ENCODE results near the gene EPB41L1.

The EPB41L1 gene

GRCh38 chr20:36225666-36226065 is 71.1 kb downstream of the EPB41L1 start:
- no peak for DNase-seq (ENCODE audit: low read depth in 2 of 2)

DNA sequence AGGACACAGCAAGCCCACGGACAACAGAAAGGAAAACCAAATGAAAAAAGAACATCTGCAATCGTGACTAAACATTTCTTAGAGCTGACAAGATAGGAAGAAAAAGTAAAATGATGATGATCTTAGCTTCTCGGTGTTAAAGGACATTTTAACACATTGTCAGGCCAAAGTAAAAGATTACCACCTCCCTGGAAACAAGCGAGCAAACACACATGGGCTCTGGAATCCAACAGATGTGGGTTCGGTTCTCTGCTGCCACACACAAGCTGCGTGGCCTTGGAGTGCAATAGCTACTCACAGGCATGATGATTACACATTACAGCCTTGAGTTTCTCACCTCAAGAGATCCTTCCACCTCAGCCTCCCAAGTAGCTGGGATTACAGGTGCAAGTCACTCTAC is 74.2 kb downstream of the EPB41L1 start:
- no peak for DNase-seq (ENCODE audit: low read depth in 2 of 2)

GRCh38 chr20:36230019-36230418 is 75.5 kb downstream of the EPB41L1 start:
- DNase-seq (ENCODE audit: low read depth in 2 of 2) = no peak

DNA sequence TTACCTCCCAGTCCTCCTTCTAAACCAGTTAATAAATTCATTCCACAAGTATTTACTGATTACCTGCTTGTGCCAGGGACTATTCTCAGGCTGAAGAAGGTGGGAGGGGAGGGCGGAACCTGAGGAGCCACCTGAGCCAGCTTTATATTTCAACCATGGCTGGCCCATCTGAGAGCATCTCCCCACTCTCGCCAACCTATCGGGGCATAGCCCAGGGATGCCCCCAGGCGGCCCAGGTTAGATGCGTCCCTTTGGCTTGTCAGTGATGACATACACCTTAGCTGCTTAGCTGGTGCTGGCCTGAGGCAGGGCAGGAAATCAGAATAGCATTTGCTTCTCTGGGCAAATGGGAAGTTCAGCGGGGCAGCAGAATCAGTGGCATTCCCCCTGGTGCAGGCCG is 76.8 kb downstream of the EPB41L1 start:
- DNase-seq (ENCODE audit: low read depth in 2 of 2) = no peak

DNA sequence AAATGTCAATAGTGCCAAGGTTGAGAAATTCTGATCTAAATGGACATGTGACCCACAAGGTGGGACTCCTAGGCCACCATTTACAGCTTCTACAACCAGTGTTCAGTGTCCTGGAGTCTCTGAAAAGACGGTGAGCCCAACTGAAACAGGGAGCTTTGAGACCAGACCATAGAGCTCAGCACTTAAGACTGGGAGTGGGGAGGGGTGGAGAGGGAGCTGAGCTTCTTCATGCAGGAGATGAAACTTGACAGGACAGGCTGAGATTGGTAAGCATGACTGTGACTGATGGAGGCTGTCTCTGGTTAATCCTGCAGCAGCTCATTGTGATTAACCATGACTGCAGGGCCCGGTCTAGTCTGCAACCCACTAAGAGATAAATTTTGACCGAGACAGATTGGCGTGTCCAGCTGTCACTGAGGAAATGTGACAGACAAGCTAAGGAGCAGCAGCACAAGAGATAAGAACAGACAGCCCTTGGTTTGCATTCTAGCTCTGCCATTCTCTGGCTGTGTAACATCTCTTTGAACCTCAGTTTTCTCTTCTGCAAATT is 80.3 kb downstream of the EPB41L1 start:
- DNase-seq (ENCODE audit: low read depth in 2 of 2) = no peak

- DNase-seq (ENCODE audit: low read depth in 2 of 2) = peak; percentile 64 to 68
Measured at GRCh38 chr20:36235892-36236785, 81.6 kb downstream of the EPB41L1 start, which contains the start of gene AAR2. Gene AAR2 (plus strand): TSS chr20:36236478. CDS start chr20:36239869, 3,391 bp downstream.

- no peak for DNase-seq (ENCODE audit: low read depth in 2 of 2)
Measured at GRCh38 chr20:36236786-36237121, 82.2 kb downstream of the EPB41L1 start.

DNA sequence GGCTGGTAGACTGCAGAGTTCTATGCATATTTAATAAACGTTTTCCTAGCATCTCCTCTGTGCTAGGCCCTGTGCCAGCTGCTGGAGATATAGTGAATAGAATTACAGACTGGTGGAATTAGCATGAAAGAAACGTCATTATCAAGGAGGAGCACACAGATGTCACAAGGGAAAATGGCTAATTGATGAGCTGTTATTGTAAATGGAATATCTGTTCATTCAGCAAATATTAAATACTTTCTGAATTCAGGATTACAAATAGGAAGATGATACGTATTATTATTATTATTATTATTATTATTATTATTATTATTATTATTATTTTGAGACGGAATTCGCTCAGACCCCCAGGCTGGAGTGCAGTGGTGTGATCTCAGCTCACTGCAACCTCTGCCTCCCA is 82.9 kb downstream of the EPB41L1 start:
- DNase-seq (ENCODE audit: low read depth in 2 of 2) = no peak

DNA sequence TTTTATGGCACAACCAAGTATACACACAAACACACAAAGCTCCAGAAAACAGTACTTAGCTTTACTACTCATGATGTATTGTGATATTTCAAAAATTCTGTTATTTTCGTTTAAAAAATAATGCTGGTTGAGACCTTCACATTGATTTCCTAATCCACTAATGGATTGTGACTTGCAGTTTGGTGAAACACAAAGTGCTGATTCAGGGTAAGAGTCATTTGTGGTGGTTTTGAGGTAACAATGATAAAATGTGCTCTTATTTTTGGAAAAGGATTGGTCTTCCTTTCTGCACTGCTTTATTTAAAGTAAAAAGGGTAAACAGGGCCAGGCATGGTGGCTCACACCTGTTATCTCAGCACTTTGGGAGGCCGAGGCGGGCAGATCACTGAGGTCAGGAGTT is 83.6 kb downstream of the EPB41L1 start:
- no peak for DNase-seq (ENCODE audit: low read depth in 2 of 2)

DNA sequence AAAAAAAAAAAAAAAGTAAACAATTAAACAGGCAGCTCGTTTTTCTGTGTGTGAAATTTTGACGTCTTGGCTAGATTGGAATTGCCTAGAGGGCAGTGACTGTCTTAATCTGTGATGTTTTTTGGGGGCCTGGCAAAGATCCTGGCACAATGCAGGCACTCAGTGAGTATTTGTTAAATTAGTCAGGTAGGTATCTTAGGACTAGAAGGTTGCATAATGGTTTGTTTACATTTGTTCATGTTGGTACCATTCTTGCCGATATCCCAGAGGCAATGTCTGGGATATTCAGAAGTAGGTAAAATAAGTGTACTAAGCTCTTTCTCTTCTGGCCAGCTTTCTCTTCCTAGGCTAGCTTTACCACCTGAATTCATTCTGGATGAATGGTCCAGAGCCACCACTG is 84.2 kb downstream of the EPB41L1 start:
- no peak for DNase-seq (ENCODE audit: low read depth in 2 of 2)

DNA sequence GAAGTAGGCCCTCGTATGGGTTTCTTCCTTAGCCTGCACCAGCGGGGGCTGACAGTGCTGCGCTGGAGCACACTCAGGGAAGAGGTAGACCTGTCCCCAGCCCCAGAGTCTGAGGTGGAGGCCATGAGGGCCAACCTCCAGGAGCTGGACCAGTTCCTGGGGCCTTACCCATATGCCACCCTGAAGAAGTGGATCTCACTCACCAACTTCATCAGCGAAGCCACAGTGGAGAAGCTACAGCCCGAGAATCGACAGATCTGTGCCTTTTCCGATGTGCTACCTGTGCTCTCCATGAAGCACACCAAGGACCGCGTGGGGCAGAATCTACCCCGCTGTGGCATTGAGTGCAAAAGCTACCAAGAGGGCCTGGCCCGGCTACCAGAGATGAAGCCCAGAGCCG is 85.5 kb downstream of the EPB41L1 start:
- DNase-seq (ENCODE audit: low read depth in 2 of 2) = no peak

DNA sequence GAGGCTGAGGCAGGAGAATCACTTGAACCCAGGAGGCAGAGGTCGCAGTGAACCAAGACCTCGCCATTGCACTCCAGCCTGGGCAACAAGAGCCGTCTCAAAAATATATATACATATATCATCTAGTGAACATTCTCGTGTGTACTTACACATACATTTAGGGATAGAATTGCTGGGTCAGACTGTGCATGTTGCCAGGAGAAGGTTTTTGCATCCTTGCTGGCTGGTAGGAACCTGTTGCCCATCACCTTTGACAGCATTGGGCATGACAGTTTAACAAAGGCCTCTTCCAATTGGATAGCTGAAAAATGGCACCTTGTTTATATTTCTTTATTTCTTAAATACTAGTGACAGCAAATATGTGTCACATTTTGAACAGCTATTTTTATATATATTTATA is 87.1 kb downstream of the EPB41L1 start:
- no peak for DNase-seq (ENCODE audit: low read depth in 2 of 2)

GRCh38 chr20:36243726-36244125 is 89.2 kb downstream of the EPB41L1 start:
- no peak for DNase-seq (ENCODE audit: low read depth in 2 of 2)

GRCh38 chr20:36246401-36246800 is 91.9 kb downstream of the EPB41L1 start:
- DNase-seq (ENCODE audit: low read depth in 2 of 2) = no peak

DNA sequence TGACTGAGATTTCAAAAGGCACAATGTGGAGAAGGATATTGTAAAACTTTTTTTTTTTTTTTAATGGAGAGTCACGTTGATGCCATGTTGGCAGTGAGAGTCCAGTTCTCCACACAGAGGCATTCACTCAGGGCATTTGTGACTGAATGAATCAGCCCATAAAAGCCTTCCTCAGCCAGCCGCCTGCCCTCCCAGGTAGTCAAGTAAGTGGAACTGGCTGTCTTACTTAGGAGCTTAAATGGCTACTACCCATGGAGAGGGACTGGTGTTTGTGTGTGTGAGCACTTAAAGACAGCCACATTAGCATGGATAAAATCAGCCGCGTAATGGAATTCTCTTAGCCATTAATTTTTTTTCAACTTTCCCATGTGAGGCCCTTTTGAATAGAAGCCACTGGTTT is 94.3 kb downstream of the EPB41L1 start:
- no peak for DNase-seq (ENCODE audit: low read depth in 2 of 2)

DNA sequence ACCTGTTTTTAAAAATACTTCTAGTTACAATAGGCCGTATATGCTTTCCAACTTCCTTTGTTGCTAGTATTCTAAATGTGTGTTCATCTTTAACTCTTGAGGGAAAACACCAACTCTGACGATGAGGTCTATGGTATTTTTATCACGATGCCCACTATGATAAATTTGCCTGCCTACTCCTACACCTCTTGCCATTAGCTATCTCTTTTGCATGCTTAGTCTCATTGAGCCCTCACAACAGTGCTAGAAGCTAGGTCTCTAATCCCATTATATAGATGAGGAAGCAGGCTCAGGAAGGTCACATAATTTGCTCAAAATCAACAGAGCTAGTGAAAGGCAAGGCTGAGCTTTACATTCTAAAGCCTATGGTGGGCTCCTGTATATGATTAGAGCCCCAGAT is 94.9 kb downstream of the EPB41L1 start:
- DNase-seq (ENCODE audit: low read depth in 2 of 2) = no peak

GRCh38 chr20:36251426-36251825 is 96.9 kb downstream of the EPB41L1 start:
- DNase-seq (ENCODE audit: low read depth in 2 of 2) = no peak

GRCh38 chr20:36252511-36252910 is 98.0 kb downstream of the EPB41L1 start:
- no peak for DNase-seq (ENCODE audit: low read depth in 2 of 2)

DNA sequence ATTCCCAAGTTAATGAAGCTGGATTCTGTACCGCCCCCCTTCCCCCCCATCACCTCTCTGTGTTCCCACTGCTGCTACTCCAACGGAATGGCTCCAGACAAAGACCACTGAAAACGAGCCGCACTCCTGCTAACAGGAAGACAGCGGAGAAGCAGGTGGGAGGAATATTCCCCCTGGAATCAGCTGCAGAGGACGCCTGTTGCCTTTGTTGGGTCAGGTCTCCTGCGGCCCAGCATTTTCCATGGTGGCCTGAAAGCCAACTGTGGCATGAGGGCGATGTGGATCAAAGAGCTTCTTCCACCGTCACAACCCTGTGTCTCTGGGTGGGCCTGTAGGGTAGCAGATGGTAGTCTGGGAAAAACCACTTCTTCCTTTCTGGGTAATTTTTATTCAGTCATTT is 98.5 kb downstream of the EPB41L1 start:
- no peak for DNase-seq (ENCODE audit: low read depth in 2 of 2)

DNA sequence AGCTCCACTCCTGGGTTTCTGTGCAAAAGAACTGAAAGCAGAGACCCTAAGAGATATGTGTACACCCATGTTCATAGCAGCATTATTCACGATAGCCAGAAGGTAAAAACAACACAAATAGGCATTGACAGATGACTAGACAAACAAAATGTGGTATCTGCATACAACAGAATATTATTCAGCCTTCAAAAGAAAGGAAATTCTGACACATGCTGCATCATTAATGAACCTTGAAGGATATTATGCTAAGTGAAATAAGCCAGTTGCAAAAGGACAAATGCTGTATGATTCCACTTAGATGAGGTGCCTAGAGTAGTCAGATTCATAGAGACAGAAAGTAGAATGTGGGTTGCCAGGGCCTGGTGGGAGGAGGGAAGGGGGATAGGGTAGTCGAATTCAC is 99.5 kb downstream of the EPB41L1 start:
- no peak for DNase-seq (ENCODE audit: low read depth in 2 of 2)

DNA sequence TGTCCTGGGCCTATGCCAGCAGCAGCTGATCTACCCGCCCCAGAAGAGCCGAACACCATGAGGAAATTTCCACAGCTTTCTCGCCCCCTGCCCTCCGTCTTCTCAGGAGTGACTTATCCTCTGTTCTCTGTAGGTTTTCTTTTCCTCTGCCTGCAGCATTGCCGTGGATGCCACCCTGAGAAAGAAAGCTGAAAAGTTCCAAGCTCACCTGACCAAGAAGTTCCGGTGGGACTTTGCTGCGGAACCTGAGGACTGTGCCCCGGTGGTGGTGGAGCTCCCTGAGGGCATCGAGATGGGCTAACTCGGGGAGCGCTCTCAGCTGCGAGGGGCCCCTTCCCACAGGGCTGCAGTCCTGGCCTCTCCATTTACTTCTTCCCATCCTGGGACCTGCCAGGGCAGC is 100.9 kb downstream of the EPB41L1 start:
- no peak for DNase-seq (ENCODE audit: low read depth in 2 of 2)

DNA sequence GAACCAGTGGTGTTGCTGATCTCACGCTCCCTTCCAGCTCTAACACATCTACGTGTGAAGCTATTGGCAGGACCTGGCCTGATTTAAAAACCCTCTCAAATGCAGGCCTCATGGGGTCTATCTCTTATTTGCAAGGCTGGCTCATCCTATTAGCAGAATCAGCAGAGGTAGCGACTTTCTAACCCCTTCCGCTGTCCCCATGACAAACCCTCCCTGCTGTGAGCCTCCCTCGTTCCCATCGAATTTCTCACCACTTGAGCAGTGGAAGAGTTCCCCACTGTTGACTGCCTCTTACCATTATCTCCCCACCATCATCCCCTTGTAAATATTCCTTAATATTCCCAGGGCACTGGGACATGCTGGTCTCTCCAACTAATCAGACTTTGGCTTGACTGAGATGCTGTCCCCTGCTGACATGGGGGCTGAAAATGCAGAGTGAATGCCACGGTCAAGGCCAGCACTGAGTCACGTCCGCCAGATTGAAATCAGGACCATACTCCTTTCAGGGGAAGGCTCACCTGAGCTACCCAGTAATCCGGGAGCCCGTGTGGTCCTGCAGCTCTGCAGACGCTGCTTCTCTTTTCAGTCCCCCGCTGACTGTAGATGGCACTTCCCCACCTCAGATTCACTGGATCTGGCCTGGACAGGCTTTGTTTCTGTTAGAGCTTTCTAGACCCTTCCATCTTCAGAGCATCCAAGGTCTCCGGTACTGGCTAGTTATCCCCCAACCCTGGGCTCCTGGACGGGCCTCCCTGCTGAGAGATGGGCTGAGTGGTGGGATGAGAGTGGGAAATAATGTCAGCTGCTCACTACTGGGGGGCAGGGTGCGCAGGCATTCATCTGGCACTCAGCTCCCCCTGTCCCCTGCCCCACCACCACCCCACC is 104.9 kb downstream of the EPB41L1 start:
- no peak for DNase-seq (ENCODE audit: low read depth in 2 of 2)

DNA sequence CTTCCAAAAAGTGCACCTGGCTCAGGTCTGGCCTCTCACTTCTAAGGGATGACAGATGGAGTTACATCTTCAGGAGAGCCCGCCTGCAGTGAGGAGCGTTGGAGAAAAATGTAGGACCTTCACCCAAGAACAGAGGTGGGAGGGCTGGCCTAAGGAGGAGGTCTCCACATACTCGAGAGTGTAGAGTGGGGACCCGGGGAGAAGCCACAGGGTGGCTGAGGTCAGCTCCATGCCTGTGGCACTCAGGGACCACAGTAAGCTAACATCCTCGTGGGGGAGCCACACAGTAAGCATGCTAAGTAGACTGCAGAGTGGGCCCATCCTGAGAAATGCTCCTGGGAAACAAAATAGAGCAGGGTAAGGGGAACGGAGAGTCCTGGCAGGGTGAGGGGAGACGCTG is 105.8 kb downstream of the EPB41L1 start:
- no peak for DNase-seq (ENCODE audit: low read depth in 2 of 2)

Measured in stimulated activated CD8-positive, alpha-beta memory T cell treated with anti-CD3 and anti-CD28 coated beads, Interleukin-15, amount 100 ng/mL, for 48 hours (primary cell).